Esophagus (tissue), 2 donors: ENCODE measurements around the gene PACSIN3. TPM values are rescaled to one million over a fixed set of nuclear protein-coding genes. Genes with fewer than 3 reads are reported as not detected.
"Not testable (repeated sequence)": the region's sequence is repeated elsewhere in the genome, so short reads cannot be mapped to it uniquely, and the experiment has no call there.

ENCODE experiments used
- H3K27ac ChIP-seq, 2 donors: one replicate each; pipeline ENCODE4 v1.5.1; 2013; ENCODE audit warnings: low read depth in 2 of 2, mild to moderate bottlenecking in 2 of 2, inconsistent platforms in 1 of 2, low read length in 1 of 2, moderate library complexity in 1 of 2
- H3K27me3 ChIP-seq, 2 donors: one replicate each; pipeline ENCODE4 v1.6.1; 2013; ENCODE audit warnings: low read length in 2 of 2, control low read depth in 1 of 2, mild to moderate bottlenecking in 1 of 2; ENCODE audit not compliant: insufficient read depth in 2 of 2, control insufficient read depth in 1 of 2
- H3K36me3 ChIP-seq, 2 donors: one replicate each; pipeline ENCODE4 v1.6.1; 2013; ENCODE audit warnings: low read length in 1 of 2; ENCODE audit not compliant: control insufficient read depth in 2 of 2, insufficient read depth in 2 of 2
- H3K4me1 ChIP-seq, 2 donors: one replicate each; pipeline ENCODE4 v1.6.1; 2013; ENCODE audit warnings: low read length in 1 of 2; ENCODE audit not compliant: control insufficient read depth in 2 of 2, insufficient read depth in 2 of 2
- H3K4me3 ChIP-seq, 2 donors: one replicate each; pipeline ENCODE4 v1.5.1; 2013; ENCODE audit warnings: low read length in 2 of 2, mild to moderate bottlenecking in 2 of 2, low read depth in 1 of 2, moderate library complexity in 1 of 2
- H3K9me3 ChIP-seq, 2 donors: one replicate each; pipeline ENCODE4 v1.6.1; 2013; ENCODE audit warnings: mild to moderate bottlenecking in 2 of 2, low read depth in 1 of 2, low read length in 1 of 2, moderate library complexity in 1 of 2; ENCODE audit not compliant: control insufficient read depth in 2 of 2, insufficient read depth in 1 of 2
- WGBS, 2 donors: extraction: QIAGEN DNeasy Blood & Tissue Kit; methylation state at CpG; one replicate each; pipeline ENCODE4 v1.1.7; 2013; 5-methylcytosine and 5-hydroxymethylcytosine counted together
- polyA plus RNA-seq, 2 donors: library from polyadenylated mRNA; stranded (reverse); fragments of 200-250 nt; gene quantifications; one replicate each; pipeline ENCODE4 v1.2.3, GENCODE V29; 2013
- donor health status: healthy with polysubstance abuse.
- donor health status: Bipolar disorder and iron deficiency.

PACSIN3 gene
- polyA plus RNA-seq, 2 donors: 54.7 to 55.6 TPM

- Histone ChIP-seq H3K27me3 (no peaks in the 10 kb centered on the region), H3K36me3 (no peaks in the 10 kb centered on the region), H3K4me1 (no peaks in the 10 kb centered on the region), H3K27ac (no peak overlapping the region), H3K4me3 (no peak overlapping the region), H3K9me3 (no peaks in the 10 kb centered on the region)
- 74 to 82% methylated on average over 5 of the region's 5 CpGs for WGBS, 2 donors
These were observed 16.3 kb upstream of the PACSIN3 start for GRCh38 chr11:47202576-47202975.

DNA sequence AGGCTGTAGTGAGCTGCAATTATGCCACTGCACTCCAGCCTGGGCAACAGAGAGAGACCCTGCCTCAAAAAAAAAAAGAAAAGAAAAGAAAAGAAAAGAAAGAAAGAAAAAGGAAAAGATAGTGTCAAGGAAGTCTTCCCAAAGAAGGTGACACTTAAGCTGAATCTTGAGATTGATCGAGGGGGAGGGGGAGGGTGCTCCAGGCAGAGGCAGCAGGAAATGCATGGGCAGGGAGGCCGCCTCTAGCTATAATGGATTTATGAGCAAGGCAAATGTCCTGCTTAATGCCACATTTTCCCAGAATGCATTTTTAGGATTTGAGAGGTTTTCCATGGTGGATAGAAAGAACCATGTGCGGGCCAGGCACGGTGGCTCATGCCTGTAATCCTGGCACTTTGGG lies 14.8 kb upstream of the PACSIN3 start:
- Histone ChIP-seq H3K9me3 (no peaks in the 10 kb centered on the region), H3K27me3 (no peaks in the 10 kb centered on the region), H3K27ac (no peak overlapping the region), H3K4me3 (no peak overlapping the region), H3K4me1 (no peaks in the 10 kb centered on the region), H3K36me3 (no peaks in the 10 kb centered on the region)
- 88% methylated on average over 4 of the region's 4 CpGs for WGBS, 2 donors

DNA sequence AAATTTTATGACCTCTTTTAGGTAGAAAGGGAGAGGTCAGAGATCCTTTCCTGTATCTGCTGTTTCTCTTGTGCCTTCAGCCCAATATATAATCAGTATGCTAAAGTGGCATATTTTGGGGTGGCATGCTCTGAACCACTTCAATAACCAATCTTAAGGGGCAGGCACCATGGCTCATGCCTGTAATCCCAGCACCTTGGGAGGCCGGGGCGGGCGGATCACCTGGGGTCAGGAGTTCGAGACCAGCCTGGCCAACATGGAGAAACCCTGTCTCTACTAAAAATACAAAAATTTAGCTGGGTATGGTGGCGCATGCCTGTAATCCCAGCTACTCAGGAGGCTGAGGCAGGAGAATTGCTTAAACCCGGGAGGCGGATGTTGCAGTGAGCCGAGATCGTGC lies 11.9 kb upstream of the PACSIN3 start:
- H3K27ac ChIP-seq, H3K27me3 ChIP-seq, H3K4me1 ChIP-seq, H3K36me3 ChIP-seq, H3K4me3 ChIP-seq, H3K9me3 ChIP-seq: not testable (repeated sequence)
- WGBS, 2 donors: 93 to 94% methylated on average over 9 of the region's 9 CpGs

- no peaks in the 10 kb centered on the region for H3K9me3 ChIP-seq
- 87 to 88% methylated on average over 4 of the region's 4 CpGs for WGBS, 2 donors
- H3K36me3 ChIP-seq: no peaks in the 10 kb centered on the region
- H3K27ac ChIP-seq: no peak overlapping the region
- H3K27me3 ChIP-seq: no peaks in the 10 kb centered on the region
- no peak overlapping the region for H3K4me3 ChIP-seq
- peaks cover 3 to 7% of the 10 kb centered on the region in 2 donors for H3K4me1 ChIP-seq
These were observed 5.9 kb upstream of the PACSIN3 start for GRCh38 chr11:47192111-47192510.

DNA sequence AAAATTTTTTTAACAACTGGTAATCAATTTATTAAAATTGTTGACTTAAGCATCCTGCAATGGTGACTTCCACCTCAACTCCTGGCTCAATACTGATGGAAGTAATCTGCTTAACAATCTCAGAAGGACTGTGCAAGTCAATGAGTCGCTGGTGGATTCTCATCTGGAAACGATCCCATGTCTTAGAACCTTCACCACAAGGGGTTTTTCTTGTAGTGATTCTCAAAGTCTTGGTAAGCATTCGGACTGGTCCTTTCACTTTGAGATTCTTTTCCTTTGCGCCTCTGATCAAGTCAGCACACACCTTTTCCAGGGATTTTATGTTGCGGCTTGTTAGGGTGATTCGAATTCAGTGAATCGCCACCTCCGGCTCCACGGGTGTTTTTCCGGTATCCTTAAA lies 4.9 kb upstream of the PACSIN3 start:
- not testable (repeated sequence) for H3K27me3 ChIP-seq, H3K9me3 ChIP-seq, H3K4me3 ChIP-seq, H3K27ac ChIP-seq, H3K36me3 ChIP-seq
- H3K4me1 ChIP-seq: peaks cover 4 to 11% of the 10 kb centered on the region in 2 donors
- WGBS, 2 donors: 77 to 84% methylated on average over 10 of the region's 10 CpGs

GRCh38 chr11:47189100-47189834 lies 3.0 kb upstream of the PACSIN3 start:
- Histone ChIP-seq H3K27ac (peak overlapping the region; percentile 7 to 32), H3K4me1 (peaks cover 4 to 8% of the 10 kb centered on the region in 2 donors), H3K4me3 (no peak overlapping the region), H3K9me3 (no peaks in the 10 kb centered on the region), H3K27me3 (no peaks in the 10 kb centered on the region), H3K36me3 (no peaks in the 10 kb centered on the region)
- 60 to 62% methylated on average over 11 of the region's 11 CpGs for WGBS, 2 donors

DNA sequence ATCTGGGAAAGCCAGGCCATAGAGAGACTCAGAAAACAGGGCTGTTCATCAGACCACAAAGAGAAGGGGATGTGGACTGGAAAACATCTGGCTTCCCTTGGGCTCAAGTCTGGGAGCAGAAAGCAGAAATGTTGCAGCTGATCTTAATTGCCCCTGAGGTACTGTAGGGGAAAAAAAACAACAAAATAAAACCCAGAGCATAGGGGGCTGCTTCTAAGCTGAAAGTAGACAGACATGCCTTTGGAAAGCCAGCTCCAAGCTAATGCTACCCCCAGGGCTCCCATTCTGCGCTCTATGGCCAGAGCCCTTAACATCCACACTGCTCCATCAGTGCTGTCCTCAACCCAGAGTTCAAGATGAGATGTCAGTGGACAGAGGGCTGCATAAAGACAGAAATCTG lies 2.0 kb upstream of the PACSIN3 start:
- Histone ChIP-seq H3K9me3 (no peaks in the 10 kb centered on the region), H3K36me3 (no peaks in the 10 kb centered on the region), H3K4me3 (no peak overlapping the region), H3K27me3 (no peaks in the 10 kb centered on the region), H3K4me1 (peaks cover 4 to 11% of the 10 kb centered on the region in 2 donors), H3K27ac (no peak overlapping the region)
- WGBS, 2 donors: 83 to 93% methylated on average over 1 of the region's 1 CpG

GRCh38 chr11:47187723-47188122 lies 1.5 kb upstream of the PACSIN3 start:
- Histone ChIP-seq H3K4me1 (peaks cover 4 to 11% of the 10 kb centered on the region in 2 donors), H3K36me3 (no peaks in the 10 kb centered on the region), H3K27ac (peak overlapping the region in 1 of 2 donors; percentile 95), H3K27me3 (no peaks in the 10 kb centered on the region), H3K9me3 (no peaks in the 10 kb centered on the region), H3K4me3 (peak overlapping the region in 1 of 2 donors; percentile 69)
- WGBS, 2 donors: 25 to 32% methylated on average over 5 of the region's 5 CpGs

DNA sequence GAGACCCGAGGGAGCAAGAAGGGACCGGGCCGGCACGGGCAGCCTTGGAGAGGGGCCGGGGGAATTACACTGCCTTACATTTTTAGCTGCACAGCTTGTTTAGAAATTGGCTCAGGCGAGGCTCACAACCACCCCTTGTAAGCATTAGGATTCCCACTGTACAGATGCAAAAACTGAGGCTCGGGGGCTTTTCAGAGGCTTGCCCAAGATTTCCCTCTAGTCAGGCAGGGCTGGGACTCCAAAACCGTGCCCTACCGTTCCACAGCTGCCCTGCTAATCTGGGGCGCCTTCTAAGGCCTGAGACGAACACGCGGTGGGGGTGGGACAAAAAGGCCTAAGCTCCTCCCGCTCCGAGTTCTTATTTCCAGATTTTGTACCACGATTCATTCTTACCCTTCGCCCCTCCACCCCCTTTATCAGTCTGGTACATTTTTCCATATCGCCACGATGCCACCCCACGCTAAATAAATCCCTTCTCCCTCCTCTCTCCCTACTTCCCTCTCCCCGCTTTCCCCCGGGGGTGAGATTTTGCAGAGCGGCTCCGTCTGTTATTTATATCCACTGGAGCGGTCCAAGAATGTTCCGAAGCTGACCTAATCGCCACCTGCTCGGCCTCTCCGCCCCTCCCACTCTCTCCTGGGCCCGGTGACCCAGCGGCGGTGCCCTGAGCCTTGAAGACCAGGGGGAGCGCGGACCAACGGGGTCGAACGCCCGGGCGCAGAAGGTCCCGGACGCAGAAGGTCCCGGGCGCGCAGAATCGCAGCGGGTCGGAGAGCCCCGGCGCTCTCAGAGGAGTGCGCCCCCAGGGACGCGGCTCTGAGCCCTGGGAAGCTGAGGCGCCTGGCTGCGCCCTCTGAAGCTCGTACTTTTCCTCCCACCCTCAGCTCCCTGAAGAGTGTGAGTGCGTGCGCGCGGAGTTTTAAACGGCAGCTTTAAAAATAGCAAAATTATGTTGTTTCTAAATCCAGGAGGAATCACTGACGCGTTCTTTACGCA lies 764 bp upstream of the PACSIN3 start:
- Histone ChIP-seq H3K27ac (peak overlapping the region; percentile 95 to 96), H3K4me1 (peaks cover 4 to 11% of the 10 kb centered on the region in 2 donors), H3K36me3 (peaks cover 0 to 5% of the 10 kb centered on the region in 2 donors), H3K4me3 (peak overlapping the region; percentile 51 to 69), H3K9me3 (no peaks in the 10 kb centered on the region), H3K27me3 (no peaks in the 10 kb centered on the region)
- WGBS, 2 donors: 2% methylated on average over 62 to 63 of the region's 63 CpGs
